Neural cell (in vitro differentiated cells): ENCODE results near the gene HOXC5. TPM values are rescaled to one million over a fixed set of nuclear protein-coding genes. Genes with fewer than 3 reads are reported as not detected.

Experiments used
- H2AFZ ChIP-seq: fragments of 200-600, 300-800 bp; sonication (generic), shearing (Covaris generic); 2 replicates; pipeline ENCODE4 v1.6.0; 2014; ENCODE audit warnings: low read depth, mild to moderate bottlenecking, antibody characterized with exemption, low read length, moderate library complexity
- H3F3A ChIP-seq: fragments of 200-600 bp; shearing (Covaris generic); 2 replicates; pipeline ENCODE4 v1.6.1; 2016; ENCODE audit warnings: mild to moderate bottlenecking, moderate library complexity, mixed read lengths, antibody characterized with exemption, low read length; ENCODE audit not compliant: insufficient read depth, poor library complexity, severe bottlenecking
- H3K27ac ChIP-seq: fragments of 200-600, 300-800 bp; sonication (generic), shearing (Covaris generic); 2 replicates; pipeline ENCODE4 v1.5.1; 2014; ENCODE audit warnings: mild to moderate bottlenecking, low read length, moderate library complexity
- H3K27me3 ChIP-seq: fragments of 300-800, 200-600 bp; sonication (generic), shearing (Covaris generic); 2 replicates; pipeline ENCODE4 v1.6.0; 2014; ENCODE audit warnings: mild to moderate bottlenecking, low read depth, low read length, moderate library complexity; ENCODE audit not compliant: insufficient read depth
- H3K36me3 ChIP-seq: fragments of 300-800, 200-600 bp; sonication (generic), shearing (Covaris generic); 2 replicates; pipeline ENCODE4 v1.5.1; 2014; ENCODE audit warnings: mild to moderate bottlenecking, antibody characterized with exemption, low read length, moderate library complexity; ENCODE audit not compliant: insufficient read depth
- H3K4me2 ChIP-seq: fragments of 300-800, 200-600 bp; sonication (generic), shearing (Covaris generic); 2 replicates; pipeline ENCODE4 v1.6.0; 2014; ENCODE audit warnings: mild to moderate bottlenecking, low read length
- H3K4me3 ChIP-seq: fragments of 300-800, 200-600 bp; sonication (generic), shearing (Covaris generic); 2 replicates; pipeline ENCODE4 v1.5.1; 2014; ENCODE audit warnings: mild to moderate bottlenecking, low read length, moderate library complexity
- H3K79me2 ChIP-seq: fragments of 200-600 bp; shearing (Covaris generic); replicated peaks from 2 replicates; pipeline ENCODE4 v1.6.0; 2014; ENCODE audit warnings: mild to moderate bottlenecking, low read length, moderate library complexity; ENCODE audit not compliant: insufficient read depth
- H3K9ac ChIP-seq: fragments of 300-800, 200-600 bp; sonication (generic), shearing (Covaris generic); 2 replicates; pipeline ENCODE4 v1.6.1; 2016; ENCODE audit warnings: mild to moderate bottlenecking, low read length, mixed read lengths
- H3K9me2 ChIP-seq: fragments of 200-600 bp; shearing (Covaris generic); 2 replicates; pipeline ENCODE4 v1.6.1; 2016; ENCODE audit warnings: mild to moderate bottlenecking, low read length, mixed read lengths; ENCODE audit not compliant: insufficient read depth
- H3K9me3 ChIP-seq: fragments of 200-600, 300-800 bp; sonication (generic), shearing (Covaris generic); 2 replicates; pipeline ENCODE4 v1.6.1; 2016; ENCODE audit warnings: mild to moderate bottlenecking, mixed run types, low read length, moderate library complexity, mixed read lengths
- H4K20me1 ChIP-seq: fragments of 200-600 bp; shearing (Covaris generic); 2 replicates; pipeline ENCODE4 v1.6.1; 2016; ENCODE audit warnings: mild to moderate bottlenecking, mixed run types; ENCODE audit not compliant: insufficient read depth
- CTCF ChIP-seq: fragments of 450-650 bp; IDR thresholded peaks from 2 replicates; pipeline ENCODE4 v1.5.1; 2014; ENCODE audit warnings: antibody characterized with exemption, mild to moderate bottlenecking, moderate library complexity; ENCODE audit not compliant: poor library complexity, severe bottlenecking
- EP300 ChIP-seq: fragments of 450-650 bp; conservative IDR thresholded peaks from 2 replicates; pipeline ENCODE4 v1.6.1; 2014; ENCODE audit warnings: antibody characterized with exemption, mild to moderate bottlenecking, moderate library complexity; ENCODE audit not compliant: poor library complexity, severe bottlenecking
- EZH2 ChIP-seq: fragments of 200-600, 300-800 bp; shearing (Covaris generic), sonication (generic); IDR thresholded peaks from 2 replicates; pipeline ENCODE4 v1.6.1; 2014; ENCODE audit warnings: antibody characterized with exemption, low read length, borderline replicate concordance, mild to moderate bottlenecking; ENCODE audit not compliant: insufficient read depth, poor library complexity, severe bottlenecking
- MXI1 ChIP-seq: fragments of 450-650 bp; conservative IDR thresholded peaks from 2 replicates; pipeline ENCODE4 v1.6.1; 2014; ENCODE audit warnings: antibody characterized with exemption, mild to moderate bottlenecking; ENCODE audit not compliant: poor library complexity, severe bottlenecking
- POLR2AphosphoS5 ChIP-seq: IDR thresholded peaks from 2 replicates; pipeline ENCODE4 v1.6.1; 2012
- RAD21 ChIP-seq: fragments of 450-650 bp; conservative IDR thresholded peaks from 2 replicates; pipeline ENCODE4 v1.6.1; 2014; ENCODE audit warnings: antibody characterized with exemption, mild to moderate bottlenecking, moderate library complexity
- REST ChIP-seq: IDR thresholded peaks from 2 replicates; pipeline ENCODE4 v1.6.1; 2012; ENCODE audit warnings: borderline replicate concordance
- SMC3 ChIP-seq: fragments of 450-650 bp; conservative IDR thresholded peaks from 2 replicates; pipeline ENCODE4 v1.6.1; 2014; ENCODE audit warnings: antibody characterized with exemption, mild to moderate bottlenecking, moderate library complexity; ENCODE audit not compliant: poor library complexity
- TAF1 ChIP-seq: IDR thresholded peaks from 2 replicates; pipeline ENCODE4 v1.6.1; 2012; ENCODE audit warnings: low read depth
- polyA plus RNA-seq: library from polyadenylated mRNA; depleted of rRNA; stranded (reverse); fragments of >200 nt; gene quantifications from 2 replicates; pipeline ENCODE4 v1.2.3, GENCODE V29; 2014

HOXC5 gene
- polyA plus RNA-seq, 1 donor from 2014 or later = not detected

GRCh38 chr12:54019924-54020590 lies 12.8 kb upstream of the HOXC5 start:
- Histone ChIP-seq H3F3A (no peaks in the 10 kb centered on the region), H3K4me3 (no peak overlapping the region), H3K9me3 (no peaks in the 10 kb centered on the region), H3K79me2 (no peaks in the 10 kb centered on the region), H3K27me3 (peaks cover 98% of the 10 kb centered on the region), H3K36me3 (no peaks in the 10 kb centered on the region), H3K9ac (no peak overlapping the region), H4K20me1 (no peaks in the 10 kb centered on the region), H3K27ac (no peak overlapping the region), H3K9me2 (no peaks in the 10 kb centered on the region), H2AFZ (no peak overlapping the region), H3K4me2 (no peak overlapping the region)
- TF ChIP-seq EZH2 (no peak), TAF1 (no peak), CTCF (no peak), RAD21 (no peak), MXI1 (no peak), POLR2AphosphoS5 (no peak), EP300 (no peak), REST (no peak), SMC3 (no peak)

- Histone ChIP-seq H3K4me2 (no peak overlapping the region), H3K27ac (no peak overlapping the region), H4K20me1 (no peaks in the 10 kb centered on the region), H3K9me2 (no peaks in the 10 kb centered on the region), H3F3A (no peaks in the 10 kb centered on the region), H3K9ac (no peak overlapping the region), H2AFZ (no peak overlapping the region), H3K79me2 (no peaks in the 10 kb centered on the region), H3K9me3 (no peaks in the 10 kb centered on the region), H3K4me3 (no peak overlapping the region), H3K36me3 (no peaks in the 10 kb centered on the region), H3K27me3 (peaks cover 98% of the 10 kb centered on the region)
- TF ChIP-seq RAD21 (no peak), CTCF (no peak), EZH2 (no peak), MXI1 (no peak), EP300 (no peak), REST (no peak), TAF1 (no peak), SMC3 (no peak), POLR2AphosphoS5 (no peak)
Observed at GRCh38 chr12:54020591-54021405, 12.1 kb upstream of the HOXC5 start.
